GM21786 (cell line): ENCODE measurements around the gene VAV3.
"Not testable (repeated sequence)": the region's sequence is repeated elsewhere in the genome, so short reads cannot be mapped to it uniquely, and the experiment has no call there.

Experiments
- ATAC-seq: cut with Tn5 transposase; IDR thresholded peaks from one replicate; pipeline ENCODE4 v1.9.1; 2021; ENCODE audit not compliant: unreplicated experiment

VAV3 gene

DNA sequence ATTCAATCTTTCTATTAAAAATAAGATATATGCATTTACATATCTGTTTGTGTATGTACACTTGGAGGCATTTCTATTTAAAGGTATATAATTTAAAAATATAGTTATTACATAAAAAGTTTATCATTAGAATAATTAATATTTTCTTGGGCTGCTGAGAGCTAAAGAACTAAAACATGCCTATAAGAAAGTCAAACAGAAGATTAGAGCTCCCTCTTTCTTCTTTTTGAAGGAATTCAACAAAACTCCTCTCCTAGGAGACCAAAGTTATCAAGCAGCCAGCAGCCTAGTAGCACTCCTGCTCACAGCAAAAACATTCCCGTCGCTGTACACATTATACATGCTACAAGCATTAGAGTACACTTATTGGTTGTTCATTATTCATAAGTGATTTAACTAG, 216.4 kb downstream of the VAV3 start:
- ATAC-seq, result no peak

DNA sequence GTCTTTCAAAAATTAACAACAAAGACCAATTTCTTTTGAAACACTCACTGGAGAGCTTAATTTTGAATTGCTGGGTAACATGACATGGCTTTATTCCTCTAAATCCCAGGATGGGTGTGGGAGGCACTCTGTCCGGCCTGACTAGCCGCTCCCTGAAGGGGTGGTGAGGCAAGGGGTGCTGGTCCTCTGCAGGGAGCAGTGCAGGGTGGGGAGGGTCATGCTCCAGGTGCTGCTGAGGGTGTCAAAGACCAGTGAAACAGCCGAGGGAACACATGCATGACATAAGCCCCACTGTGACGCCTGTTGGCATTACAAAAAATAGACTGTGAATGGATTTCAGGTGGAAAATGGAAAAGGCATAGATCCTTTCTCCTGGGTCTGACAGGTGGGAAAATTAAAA, 223.7 kb downstream of the VAV3 start:
- ATAC-seq, result no peak

DNA sequence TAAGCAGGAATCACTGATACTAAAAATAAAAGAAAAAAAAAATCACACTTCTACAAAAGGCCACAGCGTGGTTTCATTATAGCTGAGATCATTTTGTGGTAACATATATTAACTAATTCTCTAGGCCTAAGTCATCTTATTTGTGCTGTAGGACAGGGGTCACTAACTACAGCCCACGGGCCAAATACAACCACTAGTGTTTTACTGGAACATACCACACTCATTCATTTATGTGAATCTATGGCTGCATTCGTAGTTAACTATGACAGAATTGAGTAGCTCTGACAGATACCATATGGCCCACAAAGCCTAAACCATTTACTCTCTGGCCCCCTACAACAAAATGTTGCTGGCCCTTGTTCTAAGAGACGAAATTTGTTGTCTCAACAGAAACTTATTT, 224.4 kb downstream of the VAV3 start:
- no peak for ATAC-seq

DNA sequence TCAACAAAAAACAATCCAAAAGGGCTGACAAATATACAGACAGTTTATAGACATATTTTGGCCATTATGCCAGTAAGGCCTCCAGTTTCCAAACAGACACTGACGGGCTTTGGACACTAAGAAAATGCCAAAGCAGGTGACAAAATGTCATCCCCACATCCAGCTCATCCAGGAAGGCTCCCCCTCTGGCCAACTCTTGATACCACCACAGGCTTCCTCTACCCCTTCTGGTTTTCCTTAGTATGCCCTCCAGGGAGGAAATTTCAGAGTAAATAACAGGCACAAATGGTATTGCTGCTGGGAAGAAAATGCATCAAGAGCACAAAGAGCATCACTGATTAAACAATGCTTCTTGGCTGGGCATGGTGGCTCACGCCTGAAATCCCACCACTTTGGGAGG, 225.3 kb downstream of the VAV3 start:
- no peak for ATAC-seq

DNA sequence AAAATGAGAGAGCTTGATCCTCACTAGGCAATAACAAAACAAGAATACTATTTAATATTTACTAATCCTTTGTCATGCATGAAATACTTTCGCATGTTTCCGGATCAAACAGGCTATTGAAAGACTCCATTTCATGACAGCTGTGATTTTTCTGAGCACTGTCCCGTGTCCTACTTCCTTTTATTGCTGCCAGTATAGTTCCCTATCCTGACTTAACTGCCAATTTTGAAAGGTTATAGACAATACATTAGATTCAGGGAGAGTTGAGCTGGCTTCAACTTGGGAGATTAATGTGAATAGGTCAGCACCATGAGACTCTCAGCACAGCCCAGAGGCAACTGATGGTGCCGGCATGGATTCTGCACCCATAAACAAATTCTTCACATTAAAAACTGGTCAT, 225.8 kb downstream of the VAV3 start:
- ATAC-seq, result no peak

DNA sequence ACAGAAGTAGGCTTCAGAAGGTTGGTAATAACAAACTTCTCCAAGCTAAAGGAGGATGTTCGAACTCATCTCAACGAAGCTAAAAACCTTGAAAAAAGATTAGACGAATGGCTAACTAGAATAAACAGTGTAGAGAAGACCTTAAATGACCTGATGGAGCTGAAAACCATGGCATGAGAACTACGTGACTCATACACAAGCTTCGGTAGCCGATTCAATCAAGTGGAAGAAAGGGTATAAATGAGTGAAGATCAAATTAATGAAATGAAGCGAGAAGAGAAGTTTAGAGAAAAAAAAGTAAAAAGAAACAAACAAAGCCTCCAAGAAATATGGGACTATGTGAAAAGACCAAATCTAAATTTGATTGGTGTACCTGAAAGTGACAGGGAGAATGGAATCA, 231.6 kb downstream of the VAV3 start:
- not testable (repeated sequence) for ATAC-seq

DNA sequence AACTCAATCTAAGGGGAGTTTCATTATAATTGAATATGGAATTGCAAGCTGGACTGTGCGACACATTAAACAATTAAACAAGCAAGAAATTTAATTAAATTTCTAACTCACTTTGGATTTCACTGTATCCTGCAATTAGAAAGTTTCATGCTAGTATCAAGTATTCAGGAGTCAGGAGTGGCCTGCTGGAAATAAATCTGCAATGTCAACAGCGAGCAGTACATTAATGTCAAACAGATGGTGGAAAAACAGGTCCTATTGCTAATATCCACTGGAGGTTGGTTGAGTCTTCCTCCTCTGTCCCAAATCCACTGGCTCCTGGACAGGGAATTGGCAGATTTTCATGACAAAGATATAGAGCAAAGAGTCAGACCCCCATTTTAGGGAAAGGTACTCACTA, 237.1 kb downstream of the VAV3 start:
- ATAC-seq, result no peak

DNA sequence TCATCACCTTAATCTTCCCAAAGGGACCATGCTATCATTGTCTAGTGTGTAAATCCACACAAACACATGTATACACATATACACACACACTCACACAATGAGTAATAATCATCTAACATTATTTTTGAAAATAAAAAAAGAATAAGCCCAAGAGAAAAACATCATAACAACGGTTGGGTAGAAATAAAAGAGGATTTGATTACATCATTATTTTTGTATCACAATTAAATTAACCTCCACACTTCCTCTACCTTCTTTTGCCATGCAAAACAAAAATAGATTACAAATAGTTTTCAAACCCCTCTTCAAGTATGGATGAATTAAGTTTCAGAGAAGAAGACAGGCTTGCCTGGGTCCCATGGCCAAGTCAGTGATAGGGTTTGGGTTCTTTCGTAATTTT, 238.1 kb downstream of the VAV3 start:
- no peak for ATAC-seq

DNA sequence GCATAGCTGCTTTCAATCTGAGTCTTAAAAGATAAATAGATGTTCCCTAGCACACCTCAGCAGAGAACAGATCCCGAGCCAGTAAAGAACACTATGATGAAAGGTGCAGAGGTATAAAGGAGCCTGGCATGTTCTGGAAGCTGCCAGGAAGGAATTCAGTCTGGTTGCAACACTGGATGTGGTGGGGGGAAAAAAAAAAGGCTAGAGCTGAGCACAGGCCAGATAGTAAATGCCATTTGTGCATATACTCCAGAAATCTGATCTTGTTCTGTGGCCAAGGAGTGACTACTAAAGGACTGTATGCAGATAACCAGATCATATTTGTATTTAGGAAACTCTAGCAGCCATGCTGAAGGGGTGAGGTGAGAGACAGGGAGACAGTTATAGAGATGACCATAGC, 240.3 kb downstream of the VAV3 start:
- ATAC-seq, result no peak

DNA sequence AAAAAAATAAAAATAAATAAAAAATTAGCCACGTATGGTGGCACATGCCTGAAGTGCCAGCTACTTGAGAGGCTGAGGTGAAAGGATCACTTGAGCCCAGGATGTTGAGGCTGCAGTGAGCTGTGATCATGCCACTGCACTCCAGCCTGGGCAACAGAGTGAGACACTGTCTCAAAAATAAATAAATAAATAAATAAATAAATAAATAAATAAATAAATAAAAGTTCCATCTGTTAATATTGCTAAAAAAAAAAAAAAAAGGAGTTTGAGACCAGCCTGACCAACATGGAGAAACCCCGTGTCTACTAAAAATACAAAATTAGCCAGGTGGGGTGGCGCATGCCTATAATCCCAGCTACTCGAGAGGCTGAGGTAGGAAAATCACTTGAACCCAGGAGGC, 244.8 kb downstream of the VAV3 start:
- not testable (repeated sequence) for ATAC-seq

DNA sequence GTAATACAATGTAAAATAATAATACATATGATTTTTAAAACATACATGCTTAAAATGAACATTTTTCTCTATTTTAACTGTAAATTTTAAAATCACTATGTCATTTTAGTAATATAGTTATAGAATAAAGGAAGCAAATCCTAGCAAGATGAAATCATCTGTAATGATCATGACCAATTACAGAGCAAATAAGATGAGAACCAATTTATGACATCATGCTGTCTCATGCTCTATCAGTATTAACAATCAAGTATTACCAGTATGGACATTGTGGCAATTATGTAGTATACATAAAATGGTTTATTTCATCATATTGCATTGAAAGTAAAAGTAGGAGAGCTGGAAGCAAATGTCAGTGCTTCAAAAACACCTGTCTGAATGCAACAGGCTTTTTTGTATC, 255.0 kb downstream of the VAV3 start:
- ATAC-seq, result no peak

DNA sequence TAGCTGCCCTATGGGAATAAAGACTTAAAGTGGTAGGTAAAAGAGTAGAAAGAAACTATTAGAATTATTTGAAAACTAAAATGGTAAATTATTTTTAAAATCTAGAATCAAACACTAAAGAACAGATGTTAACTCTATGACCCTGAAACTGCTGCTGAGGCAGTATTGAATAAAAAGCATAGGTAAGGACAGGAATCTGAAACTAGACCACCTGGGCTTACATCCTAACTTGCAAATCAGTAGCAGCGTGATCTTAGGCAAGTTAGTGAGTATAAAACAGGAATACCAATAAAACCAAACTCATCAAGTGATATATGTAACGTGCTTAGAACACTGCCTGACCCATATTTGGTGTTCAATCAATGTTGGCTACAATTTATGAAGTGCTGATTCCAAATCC, 257.9 kb downstream of the VAV3 start:
- ATAC-seq, result no peak

DNA sequence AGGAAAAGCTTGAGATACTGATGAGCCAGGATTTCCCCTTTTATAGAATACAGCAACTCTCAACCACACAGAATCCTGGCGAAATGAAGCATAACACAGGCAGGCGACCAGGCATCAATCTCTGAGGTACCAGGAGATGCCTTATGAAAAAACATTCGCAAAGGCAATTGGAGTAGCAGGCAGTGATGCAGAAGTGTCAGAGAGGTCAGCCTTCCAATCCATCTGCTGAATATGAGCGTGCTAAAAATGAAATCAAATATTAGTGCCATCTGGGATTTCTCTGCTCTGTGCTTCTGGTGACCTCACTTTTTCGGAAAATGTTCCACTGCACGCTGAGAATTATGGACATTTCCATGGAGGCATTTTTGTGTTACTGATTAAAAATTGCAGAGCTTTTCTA, 258.8 kb downstream of the VAV3 start:
- ATAC-seq, result no peak

DNA sequence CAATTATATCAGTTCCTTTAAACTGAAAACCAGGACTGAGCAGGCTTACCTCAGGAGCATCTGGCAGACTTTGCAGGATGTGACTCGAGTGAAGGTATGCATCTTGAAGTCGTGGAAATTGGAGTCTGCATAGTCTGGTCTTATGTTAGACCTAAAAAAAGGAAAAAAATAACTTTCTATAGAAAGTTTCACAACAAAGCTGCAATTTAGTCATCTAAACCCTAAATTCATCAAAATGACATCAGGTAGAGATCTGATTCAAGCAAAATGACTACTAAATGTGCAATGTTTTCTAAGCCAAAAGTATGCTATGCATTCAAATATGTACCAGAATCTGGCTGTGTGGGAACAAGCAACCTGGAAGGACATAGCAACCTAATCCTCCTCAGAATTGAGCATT, 260.1 kb downstream of the VAV3 start:
- no peak for ATAC-seq

DNA sequence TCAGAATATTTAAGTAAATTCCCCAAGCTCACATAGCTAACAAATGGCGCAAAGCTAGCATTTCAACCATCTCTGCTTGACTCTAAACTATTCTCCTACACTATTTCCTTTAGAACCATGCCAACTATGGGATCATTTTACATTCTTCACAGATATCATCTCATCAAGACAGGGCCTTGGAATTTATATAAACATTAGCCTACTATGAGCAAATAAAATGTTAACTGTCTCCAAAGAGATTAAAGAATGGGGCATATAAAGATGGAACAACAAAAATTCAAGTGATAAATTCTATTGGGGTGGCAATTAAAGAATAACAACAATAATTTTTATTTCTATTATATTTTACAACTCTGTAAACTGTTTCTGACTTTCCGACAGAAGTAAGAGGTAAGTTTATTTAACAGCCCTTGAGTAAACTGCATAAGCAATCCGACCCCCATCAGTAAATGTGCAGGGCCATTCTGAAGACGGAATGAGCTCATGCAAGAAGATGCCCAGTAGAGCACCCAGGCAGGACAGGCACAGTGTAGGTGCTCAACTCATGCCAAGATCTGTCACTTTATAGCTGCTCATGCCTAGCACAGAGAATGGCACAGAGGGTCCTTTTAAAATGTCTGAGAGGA, 261.9 kb downstream of the VAV3 start:
- ATAC-seq, result no peak

DNA sequence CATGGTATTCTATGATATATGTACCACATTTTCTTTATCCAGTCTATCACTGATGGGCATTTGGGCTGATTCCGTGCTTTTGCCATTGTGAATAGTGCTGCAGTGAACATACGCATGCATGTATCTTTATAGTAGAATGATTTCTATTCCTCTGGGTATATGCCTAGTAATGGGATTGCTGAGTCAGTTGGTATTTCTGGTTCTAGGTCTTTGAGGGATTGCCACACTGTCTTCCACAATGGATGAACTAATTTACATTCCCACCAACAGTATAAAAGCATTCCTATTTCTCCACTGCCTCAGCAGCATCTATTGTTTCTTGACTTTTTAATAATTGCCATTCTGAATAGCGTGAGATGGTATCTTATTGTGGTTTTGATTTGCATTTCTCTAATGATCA, 264.3 kb downstream of the VAV3 start:
- ATAC-seq, result not testable (repeated sequence)

DNA sequence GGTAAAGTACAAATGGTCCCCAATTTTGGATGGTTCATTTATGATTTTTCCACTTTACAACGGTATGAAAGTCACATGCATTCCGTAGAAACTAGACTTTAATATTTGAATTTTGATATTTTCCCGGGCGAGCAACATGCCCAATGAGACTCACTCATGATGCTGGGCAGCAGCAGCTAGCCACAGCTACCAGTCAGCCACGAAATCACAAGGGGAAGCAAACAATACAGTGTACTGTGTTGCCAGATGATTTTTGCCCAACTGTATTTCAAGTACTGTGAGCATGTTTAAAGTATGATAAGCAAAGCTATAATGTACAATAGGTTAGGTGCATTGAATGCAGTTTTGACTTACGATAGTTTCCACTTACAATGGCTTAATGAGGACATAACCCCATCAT, 266.8 kb downstream of the VAV3 start:
- ATAC-seq, result no peak

DNA sequence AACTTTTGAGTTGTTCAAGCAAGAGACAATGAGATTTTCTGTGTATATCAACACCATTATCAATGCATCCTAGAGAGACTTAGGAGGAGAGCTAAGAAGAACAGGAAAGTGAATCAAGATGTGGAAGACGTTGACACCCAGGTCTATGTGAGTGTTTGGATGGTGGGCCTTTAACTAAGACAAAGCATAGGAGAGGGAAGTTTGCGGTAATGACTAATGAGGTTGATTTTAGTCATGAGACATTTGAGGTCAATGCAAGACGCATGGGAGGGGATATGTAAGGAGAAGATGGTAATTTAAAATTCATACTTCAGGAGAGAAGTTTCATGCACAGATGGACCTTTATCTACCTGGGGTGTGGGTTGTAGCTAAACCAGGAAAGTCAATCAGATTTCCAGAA, 269.6 kb downstream of the VAV3 start:
- ATAC-seq, result no peak

DNA sequence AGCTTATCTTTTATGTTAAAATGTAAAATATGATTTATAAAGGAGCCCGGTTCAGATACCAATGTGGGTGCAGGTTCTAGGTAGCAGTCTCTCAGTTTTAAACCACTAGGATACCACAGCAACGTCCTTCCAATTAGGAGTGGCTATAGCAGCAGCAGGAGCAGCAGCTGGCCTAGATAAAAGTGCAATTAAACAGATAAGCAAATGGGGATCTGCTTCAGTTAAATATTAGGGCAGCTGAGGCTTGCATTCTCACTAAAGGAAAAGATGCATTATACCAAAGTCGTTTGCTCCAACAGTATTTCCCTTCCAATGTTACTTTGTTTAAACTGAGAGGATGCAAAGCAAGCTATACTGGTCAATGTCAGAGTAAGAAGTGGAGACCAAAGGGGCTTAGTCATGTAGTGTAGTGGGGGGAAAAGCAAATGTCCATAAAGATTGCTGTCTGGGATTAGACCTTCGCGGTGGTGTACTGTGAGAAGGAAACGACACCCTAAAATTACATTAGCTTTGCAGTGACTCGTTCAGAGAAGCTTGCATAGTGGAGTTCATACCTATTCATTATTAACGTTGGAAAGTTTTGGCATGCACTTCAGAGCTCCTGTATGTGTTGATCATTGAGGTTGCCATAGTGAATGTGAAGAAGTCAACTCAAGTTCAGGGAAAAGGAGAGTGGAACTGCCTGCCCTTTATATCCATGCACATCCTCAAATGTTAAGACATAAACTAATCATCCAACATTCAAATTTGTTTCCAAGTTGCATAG, 272.2 kb downstream of the VAV3 start:
- no peak for ATAC-seq

DNA sequence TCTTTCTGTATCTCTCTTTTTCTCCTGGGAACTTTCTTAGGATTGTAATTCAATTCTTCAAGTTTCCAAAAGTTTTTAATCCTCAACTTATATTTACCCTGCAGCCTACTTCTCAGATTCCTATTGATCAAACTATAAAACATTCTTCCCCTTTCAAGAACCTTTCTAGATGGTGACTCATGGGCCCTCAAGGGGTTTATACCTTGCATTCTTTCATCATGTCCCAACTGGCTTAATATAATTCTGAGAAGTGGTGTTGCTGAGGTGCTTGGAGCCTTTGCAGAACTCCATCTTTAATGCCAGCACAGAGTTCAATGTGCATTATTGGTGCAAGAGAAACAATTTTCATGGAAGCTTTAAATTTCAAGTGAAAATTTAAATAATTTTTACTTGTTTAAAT, 273.4 kb downstream of the VAV3 start:
- ATAC-seq, result no peak

DNA sequence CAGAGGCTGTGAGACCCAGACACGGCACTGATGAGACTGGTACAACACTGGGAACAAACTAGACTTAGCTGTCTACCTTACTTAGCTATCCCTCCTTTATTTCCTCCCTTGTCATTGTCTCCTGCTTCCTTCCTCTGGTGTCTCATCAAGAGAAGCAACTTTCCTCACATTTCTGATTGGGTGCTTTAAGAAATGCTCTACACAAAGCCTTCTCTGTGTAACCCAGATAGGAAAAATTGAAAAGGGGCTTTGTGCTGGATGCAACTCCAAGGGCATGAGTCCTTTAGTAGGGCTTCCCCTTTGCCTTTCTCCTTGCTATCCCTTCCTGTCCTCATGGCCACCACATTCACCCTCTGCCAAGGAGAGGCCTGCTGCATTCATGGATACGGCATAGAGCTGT, 274.5 kb downstream of the VAV3 start:
- no peak for ATAC-seq

DNA sequence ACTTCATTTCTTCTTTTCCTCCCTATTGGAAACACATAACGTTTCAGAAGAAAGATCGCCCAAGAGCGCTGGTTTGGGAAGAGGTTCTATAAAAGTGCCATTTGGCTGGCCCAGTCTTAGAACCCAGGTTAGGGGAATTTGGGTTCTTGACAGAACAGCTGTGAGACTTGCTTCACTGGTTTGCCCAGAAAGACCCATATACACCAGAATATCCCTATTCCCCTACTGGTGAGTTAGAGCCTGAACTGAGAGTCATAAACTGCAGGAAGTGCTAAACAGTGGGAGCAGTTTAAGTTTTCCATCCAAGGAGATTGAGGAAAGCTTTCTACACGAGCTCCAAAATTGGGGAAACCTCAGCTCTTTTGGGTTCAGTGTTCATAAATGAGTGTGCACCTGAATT, 275.2 kb downstream of the VAV3 start:
- no peak for ATAC-seq

DNA sequence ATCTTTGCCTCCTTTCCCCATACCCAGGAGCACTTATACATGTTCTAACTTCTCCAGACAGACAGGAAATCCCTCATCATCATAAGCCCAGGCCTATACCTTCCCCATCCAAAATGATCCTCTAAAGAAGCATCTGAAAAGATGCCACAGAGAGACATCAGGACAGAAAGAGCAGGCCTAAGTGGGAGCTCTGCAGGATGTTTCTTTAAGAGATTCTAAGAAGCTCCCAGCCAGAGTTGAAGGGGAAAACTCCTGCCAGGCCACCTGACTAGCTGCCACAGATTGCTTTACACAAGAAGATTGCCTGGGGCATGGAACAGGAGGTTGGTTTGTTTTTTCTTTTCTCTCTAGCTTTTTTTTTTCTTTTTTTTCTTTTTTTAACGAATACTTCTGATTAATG, 275.8 kb downstream of the VAV3 start:
- ATAC-seq, result no peak
